Dermis microvascular lymphatic vessel endothelial cell (primary cell): ENCODE data around the gene PDLIM5. TPM values are rescaled to one million over a fixed set of nuclear protein-coding genes. Genes with fewer than 3 reads are reported as not detected.
A peak's percentile ranks its signal among the peaks of the same experiment; 100 is the strongest.
"Not testable (repeated sequence)": the region's sequence is repeated elsewhere in the genome, so short reads cannot be mapped to it uniquely, and the experiment has no call there.

Source experiments
- DNase-seq, 2 donors: peaks; one replicate each; pipeline versions ENCODE4 v3.0.0 to v3.0.0-alpha.2; 2010; ENCODE audit warnings: low read depth in 2 of 2
- total RNA-seq: library from RNA; depleted of rRNA; stranded (reverse); fragments of >200 nt; gene quantifications from 2 replicates; pipeline ENCODE4 v1.2.1, GENCODE V29; 2014

The PDLIM5 gene
- total RNA-seq, 1 donor from 2014 or later = 71.0 TPM

DNA sequence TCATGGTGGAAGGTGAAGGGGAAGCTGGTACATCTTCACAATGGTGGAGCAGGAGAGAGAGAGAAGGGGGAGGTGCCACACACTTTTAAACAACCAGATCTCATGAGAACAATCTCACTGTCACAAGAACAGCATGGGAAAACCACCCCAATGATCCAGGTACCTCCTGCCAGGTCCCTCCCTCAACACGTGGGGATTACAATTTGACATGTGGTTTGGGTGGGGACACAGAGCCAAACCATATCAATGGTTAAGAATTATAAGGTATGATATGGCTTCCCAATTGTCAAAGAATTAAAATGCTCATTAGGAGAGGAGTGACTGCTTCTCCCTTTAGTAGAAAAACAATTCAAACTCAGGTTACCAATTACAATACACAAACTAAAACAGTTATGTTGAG lies 143.3 kb downstream of the PDLIM5 start:
- DNase-seq = no peak

DNA sequence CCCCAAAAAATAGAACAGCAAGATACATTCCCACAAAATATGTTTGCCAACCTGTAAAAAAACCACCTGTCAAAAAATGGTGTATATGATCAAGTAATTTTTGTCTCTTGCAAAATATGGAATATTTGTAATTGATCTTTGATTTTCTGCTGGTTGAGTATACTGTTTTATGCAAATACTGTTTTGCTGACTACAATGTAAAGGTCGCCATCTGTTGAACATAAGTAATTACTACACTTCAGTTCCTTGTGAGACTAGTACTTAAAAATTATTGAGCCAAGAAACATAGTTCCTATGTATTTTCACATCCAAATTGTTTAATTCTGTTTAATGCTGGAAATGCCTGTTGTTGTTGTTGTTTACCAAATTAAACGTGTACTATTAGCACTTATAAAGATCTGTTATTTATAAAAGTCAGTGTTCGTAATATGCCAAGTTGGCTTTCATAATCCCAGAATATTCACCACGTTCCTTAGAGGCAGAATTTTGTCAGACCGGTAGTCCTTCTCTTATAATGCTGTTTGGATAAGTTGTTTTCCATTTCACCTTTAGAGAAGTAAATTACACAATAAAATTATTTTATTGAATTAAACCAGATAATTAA lies 144.2 kb downstream of the PDLIM5 start:
- peak; percentile 56 to 66 for DNase-seq

DNA sequence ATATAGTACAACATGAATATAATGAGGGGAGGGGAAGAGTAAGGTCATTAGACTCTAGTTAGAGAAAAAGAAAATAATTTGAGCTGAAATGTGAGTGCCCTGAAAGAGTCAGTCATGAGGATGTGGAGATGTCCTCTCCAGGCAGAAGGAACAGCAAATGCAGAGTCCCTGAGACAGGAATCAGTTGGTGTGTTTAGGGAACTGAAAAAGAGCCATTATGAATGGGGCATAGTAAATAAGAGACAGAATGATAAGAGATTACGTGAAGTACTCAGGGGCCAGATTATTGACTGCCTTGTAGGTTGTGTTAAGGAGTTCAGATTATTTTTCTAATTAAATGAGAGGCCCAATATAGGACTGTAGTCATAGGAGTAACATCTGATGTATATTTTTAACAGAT lies 147.0 kb downstream of the PDLIM5 start:
- no peak for DNase-seq

DNA sequence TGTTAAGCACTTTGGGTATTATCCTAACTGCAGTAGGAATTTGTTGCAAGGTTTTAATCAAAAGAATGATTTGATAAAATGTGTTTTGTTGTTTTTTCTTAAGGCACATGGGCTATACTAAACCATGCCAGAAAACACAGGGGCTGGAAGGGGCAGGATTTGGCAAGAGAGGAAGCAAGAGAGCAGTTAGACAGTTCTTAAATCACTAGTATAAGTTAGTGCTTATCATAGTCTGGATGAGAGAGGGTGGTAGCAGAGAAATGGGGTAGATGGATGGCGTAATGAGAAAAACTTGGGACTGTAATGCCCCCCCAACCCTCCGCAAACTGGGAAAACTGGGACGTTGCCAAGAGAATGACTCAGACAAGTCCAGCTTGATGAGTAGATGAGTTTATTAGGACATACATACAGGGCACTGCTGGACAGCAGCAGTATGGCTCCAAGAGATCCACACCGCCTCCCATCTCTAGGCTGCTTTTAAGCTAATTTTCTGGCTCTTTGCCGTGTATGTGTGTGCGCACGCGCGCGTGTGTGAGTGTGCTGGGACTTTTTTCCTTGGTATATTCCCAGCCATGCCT lies 151.5 kb downstream of the PDLIM5 start:
- peak; percentile 33 to 81 for DNase-seq

DNA sequence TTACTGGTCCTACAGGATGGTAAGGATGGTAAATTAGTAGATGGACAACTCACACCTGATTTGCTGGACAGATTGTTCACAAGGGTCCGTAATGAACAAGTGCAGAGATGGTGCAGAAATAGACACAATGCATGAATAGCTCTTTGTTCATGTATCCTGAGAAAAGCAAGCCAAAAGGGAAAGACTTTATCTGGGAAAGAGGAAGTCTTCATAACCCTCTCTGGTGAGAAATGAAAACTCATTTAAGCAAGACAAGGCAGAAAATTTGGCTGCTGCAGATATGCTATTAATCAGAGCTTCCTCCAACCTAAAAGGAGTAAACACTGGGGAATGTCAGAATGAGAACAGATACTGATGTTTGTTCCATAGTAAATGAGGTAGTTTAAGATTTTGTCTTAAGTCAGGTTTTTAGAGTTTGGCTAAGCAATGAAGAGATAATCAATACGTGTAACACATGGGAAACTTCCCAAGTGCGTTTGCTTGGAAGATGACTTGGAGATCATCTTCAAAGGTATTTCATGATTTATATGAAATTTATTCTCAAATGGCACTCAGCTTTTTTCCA lies 153.6 kb downstream of the PDLIM5 start:
- peak in 1 of 2 donors; percentile 71 for DNase-seq

DNA sequence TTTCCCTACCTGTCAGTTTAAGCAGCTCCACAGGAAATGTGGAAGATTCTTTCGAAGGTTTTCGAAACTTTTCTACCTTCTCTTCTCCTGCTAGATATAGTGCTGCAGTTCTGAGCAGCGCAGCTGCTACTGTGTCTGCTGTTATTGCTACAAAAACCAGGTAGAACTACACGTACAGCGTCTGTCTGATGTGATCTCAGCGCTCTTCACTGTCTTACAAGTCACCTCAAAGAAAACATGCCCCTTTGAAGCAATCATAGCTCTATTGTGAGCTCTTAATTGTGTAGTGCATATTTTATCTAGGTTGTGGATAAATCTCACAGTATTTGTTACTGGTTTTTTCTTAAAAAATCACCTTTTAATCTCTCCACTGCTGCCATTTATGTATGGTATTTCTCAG lies 158.4 kb downstream of the PDLIM5 start:
- no peak for DNase-seq

DNA sequence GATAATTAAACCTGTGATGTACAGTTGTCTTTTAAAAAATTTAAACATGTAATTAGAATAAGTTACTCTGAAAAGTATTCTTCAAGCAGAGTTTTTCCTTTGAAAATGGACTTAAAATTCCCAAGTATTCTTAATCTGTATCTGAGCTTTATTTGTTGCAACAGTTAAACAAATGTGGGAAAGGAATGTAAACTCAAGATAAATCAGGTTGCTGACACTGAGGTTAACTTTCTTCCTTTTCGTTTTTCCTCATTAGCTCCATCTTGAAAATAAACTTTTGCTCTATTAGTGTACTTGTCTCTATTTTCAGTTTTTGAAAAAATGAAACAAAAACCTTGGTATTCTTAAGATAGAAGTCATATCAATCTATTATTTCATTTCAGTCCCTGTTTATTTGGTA lies 161.5 kb downstream of the PDLIM5 start:
- DNase-seq = no peak

DNA sequence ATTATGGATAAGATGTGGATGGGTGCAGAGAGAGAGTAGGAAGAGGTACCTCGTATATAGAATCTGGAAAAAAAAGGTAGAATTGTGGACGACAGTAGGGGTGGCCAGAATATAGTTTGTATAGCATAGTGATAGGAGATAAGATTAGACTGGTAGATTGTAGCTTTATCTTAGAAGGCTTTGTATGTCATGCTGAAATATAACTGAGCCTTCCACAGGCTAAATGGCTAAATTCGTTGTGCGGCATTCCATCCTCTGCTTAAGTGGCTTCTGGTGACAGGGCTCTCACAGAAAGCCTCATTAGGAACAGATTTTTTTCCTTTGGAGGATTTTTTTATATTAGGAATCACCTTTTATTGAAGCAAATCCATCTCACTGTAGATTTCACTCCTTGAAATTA lies 163.7 kb downstream of the PDLIM5 start:
- DNase-seq = no peak

DNA sequence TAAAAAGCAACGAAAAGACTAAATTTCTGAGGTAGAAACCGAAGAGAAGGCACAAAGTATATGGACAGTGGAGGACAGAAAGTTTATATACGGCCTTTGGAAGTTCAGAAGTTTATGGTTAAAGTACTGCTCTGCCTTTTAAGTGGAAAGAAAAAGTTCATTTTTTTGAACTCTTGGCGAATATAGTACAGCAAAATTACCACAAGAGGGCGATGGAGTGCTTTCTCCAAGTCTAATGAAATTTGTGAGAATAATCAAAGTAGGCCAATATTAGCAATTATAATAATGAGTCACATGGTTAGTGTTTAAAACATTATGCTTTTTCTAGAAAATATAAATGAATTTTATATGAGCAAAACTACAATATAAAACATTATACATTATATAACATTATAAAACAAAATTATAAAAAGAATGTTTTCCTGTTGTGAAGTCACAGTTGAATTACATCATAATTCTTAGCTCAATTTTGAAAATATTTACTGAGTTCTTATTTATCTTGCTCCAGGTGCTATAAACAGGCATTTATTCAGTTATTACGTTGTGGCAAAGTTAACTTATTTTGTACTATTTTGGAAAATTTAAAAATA lies 169.8 kb downstream of the PDLIM5 start:
- peak; percentile 35 to 61 for DNase-seq

DNA sequence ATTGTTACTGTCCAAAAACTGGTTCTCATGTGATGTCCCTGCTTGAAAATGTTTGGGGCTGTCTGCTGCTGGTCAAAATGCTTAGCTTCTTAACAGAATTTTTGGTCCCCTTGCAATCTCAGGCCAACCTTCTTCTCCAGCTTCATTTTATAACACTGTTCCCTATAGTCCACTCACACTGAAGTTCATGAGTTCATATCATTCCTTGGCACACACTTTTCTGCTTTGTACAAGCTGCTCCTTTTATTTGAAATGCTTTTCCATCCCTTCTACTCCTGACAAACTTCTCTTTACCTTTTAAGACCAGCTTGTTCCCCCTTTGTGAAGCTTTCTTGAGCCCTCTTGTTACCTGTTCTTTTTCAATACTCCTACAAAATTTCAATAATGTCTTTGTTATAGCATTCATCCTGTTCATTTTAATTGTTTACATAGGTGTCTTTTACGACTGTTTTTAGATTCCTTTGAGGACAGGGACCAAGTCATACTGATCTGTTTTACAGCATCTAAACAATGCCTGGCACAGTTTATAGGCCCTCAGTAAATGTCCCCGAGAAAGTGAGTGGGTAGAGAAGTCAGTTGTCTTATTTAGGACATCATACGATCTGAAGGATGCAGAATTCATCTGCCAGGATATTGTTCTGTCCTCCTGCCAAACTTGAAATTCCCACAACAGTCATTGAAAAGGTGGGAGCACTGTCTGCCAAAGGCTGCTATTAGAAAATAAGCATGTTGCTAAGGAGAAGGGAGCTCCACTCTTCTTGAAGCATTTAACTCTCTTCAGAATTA lies 171.6 kb downstream of the PDLIM5 start:
- DNase-seq = no peak

DNA sequence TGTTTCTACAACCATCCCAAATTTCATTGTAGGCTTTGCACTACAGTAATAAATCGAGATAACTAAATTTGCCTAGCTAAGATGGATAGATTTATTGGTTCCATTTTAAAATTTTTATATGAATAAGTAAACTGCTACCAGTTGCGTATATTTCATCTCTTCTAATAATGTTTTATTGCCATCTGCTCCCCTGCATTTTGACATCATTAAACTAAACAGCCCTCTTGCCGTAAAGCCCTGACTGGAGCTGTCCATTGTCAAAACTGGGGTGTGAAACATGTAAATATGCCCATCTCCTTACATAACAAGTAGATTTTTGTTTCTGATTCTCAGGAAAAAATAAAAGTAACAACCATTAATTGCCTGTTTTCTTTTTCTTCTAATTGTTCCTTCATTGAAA lies 175.2 kb downstream of the PDLIM5 start:
- no peak for DNase-seq

DNA sequence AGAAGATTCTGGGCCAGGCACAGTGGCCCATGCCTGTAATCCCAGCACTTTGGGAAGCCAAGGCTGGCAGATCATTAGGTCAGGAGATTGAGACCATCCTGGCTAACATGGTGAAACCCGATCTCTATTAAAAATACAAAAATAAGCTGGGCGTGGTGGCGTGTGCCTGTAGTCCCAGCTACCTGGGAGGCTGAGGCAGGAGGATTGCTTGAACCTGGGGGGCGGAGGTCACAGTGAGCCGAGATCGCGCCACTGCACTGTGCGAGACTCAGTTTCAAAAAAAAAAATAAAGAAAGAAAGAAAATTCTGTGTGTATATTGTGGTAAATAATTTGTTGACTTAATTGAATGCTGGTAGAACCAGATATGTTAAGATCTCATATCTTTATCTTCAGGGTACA lies 177.3 kb downstream of the PDLIM5 start:
- DNase-seq = not testable (repeated sequence)

DNA sequence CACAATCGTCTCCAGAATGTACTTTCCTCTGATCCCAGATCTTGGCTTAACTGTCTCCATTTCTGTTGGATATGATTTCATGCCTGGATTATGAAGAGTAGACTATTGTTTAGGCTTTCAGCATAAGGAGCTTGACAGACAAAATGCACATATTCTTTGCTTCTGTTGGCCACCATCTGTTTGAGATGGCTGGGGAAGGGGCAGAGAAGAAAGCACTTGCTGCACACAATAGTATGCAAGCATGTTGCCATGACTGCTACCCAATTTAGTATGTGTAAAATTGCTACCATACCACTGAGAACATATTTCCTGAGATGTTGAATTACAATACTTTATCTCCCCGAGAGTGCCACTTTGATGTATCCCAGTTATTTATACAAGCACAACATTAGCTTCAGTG lies 178.1 kb downstream of the PDLIM5 start:
- no peak for DNase-seq

DNA sequence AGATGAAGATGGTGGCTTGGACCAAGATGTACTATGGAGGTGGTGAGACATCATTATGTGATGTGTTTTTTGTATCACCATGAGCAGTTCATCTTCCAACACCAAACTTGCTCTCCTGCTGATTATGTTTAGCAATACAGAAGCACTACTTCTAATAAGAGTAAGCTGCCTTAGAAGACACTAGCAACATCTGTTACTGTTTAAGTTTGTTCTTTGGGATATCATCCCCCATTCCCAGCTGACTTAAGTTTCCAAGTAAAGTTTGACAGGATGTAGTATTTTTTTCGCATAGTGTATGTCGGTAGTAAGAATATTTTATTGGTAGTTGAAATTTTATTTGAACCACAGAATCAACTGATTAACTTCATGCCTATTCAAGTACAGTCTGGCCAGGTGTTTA lies 182.5 kb downstream of the PDLIM5 start:
- DNase-seq = no peak

DNA sequence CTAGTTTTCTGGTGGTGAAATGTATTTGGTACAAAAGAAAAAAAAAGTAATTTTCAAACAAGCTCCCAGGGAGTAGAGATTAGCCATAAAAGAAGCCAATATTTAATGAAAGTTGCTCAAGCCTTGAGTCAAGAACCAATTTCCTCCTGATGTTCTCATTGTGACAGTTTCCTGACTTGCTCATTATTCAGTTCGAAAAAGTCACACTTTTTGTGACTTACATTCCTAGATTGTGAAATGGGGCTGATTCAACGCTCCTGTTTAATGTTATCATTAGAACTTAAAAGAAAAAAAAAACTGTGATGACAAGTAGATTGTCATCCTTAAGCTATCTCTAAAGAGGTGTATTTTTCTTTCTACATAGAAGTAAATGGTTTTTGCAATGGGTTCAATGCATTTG lies 183.4 kb downstream of the PDLIM5 start:
- DNase-seq = peak in 1 of 2 donors; percentile 7

DNA sequence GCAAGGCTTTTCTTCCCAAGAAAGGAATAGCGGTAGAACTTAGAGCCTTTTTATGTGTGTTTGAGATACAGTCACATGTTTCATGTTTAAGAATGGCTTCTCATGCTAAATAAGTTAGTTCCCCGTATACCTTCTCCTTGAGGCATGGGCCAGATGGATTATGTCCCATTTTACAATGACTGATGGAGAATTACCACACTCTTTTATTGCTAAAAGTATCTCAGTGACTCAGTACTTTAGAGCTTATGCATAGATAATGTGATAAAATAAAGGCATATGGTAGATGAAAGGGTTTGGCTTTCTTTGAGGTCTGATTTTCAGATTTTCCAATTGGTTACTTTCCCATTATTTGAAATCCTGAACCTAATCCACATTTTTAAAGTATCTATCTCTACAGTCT lies 184.3 kb downstream of the PDLIM5 start:
- no peak for DNase-seq

DNA sequence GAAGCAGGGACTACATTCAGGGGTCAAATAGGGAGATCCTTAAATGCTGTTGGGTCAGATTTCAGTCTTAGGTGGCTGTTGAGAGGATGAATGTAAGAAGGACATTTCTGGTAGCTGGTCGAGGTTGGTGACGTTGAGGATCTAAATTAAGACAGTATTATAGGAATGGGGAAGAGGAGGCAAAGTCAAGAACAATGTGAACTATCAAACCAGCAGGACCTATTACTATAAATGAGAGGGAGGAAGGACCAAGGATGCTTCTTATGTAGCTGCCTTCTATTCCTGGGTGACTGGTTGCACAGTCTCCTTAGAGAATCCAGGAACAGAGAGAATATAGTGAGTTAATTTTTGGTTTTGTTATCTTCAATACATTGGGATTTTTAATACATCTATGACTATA lies 187.6 kb downstream of the PDLIM5 start:
- no peak for DNase-seq

DNA sequence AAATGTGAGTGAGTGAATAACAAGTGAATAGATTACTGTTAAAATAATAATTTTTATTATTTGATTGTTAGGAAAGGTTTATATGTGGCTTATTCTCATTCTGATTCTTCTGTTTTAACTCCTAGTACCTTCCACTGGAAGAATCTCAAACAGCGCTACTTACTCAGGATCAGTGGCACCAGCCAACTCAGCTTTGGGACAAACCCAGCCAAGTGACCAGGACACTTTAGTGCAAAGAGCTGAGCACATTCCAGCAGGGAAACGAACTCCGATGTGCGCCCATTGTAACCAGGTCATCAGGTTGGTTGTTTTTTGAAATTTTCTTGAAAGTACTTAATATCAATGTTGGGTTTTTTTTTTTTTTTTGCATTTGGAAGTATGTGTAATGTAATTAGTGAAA lies 188.4 kb downstream of the PDLIM5 start:
- DNase-seq = no peak

DNA sequence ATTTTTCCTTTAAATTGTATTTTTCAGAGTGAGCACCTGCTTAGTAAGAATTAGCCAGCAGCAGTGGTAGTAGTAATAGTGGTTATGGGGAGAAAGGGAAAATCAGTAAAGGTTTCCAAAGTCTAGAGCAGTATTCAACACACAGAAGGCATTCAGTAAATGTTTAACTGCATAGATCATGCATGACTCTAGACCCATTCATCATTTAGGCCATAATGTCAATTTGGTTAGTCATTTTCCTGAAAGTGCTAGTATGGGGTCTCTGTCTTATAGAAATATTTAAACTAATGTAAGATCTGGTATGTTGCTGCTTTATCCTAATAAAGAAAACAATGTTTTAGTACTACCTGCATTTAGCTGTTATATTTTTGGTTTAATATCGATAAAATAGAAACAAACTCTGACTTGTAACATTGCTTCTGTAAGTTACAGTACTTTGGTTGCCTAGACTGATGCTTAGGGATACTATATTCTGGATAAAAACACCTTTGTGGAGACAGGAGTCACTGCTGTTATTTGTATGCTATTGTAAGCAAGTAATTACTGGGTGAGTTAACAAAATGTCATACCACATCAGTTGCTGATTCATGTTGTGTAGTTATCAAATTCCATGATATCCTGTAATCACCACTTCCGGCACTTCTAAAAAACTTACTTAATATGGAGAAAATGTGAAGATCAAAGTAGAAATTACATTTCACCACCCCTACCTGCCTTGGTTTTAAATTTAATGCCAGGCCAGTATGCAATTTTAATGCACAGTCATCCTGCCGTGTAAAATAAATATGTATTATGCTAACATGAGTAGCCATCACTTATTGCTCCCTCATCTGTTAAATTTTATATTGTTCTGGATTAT lies 190.2 kb downstream of the PDLIM5 start:
- peak; percentile 16 to 54 for DNase-seq

DNA sequence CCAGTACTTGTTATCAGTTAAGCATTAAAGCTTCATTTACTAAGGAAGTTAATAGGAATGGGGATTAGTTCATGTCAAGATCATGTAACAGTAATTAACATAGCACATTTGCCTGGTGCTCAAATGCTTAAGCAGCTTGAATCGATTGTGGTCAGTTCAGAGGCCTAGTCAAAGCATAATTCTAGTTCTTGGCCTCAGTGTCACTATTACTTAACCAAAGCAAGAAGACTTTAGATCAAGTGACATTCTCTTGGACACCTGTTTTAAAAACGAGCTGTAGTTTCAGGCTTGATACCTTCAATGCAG lies 190.8 kb downstream of the PDLIM5 start:
- no peak for DNase-seq

DNA sequence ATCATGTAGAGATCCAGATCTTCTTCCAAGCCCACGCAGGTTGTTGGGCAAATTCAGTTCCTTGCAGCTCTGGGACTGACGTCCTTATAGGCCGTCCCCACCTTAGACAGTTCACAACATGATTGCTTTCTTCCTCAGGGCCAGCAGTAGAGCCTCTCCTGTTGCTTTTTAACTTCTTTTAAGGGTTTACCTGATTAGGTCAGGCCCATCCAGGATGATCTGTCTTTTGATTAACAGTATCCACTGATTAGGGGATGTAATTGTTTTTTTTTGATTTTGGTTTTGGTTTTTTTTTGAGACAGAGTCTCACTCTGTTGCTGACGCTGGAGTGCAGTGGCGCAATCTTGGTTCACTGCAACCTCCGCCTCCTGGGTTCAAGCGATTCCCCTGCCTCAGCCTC lies 197.0 kb downstream of the PDLIM5 start:
- DNase-seq = no peak
